GM21515 (cell line): Measurements from ENCODE around the gene METRNL.

Source experiments
- ATAC-seq: cut with Tn5 transposase; IDR thresholded peaks from one replicate; pipeline ENCODE4 v1.9.1; 2021; ENCODE audit not compliant: unreplicated experiment

METRNL gene

GRCh38 chr17:83103943-83104311 lies 24.5 kb downstream of the METRNL start:
- ATAC-seq = no peak

GRCh38 chr17:83104577-83105505 lies 25.4 kb downstream of the METRNL start:
- no peak for ATAC-seq

GRCh38 chr17:83105512-83105911 lies 26.1 kb downstream of the METRNL start:
- ATAC-seq = no peak

- ATAC-seq = no peak
Measured at GRCh38 chr17:83106056-83106588, 26.7 kb downstream of the METRNL start.

GRCh38 chr17:83106913-83107655 lies 27.7 kb downstream of the METRNL start:
- ATAC-seq = no peak

GRCh38 chr17:83107656-83108048 lies 28.2 kb downstream of the METRNL start:
- ATAC-seq = no peak

- no peak for ATAC-seq
Measured at GRCh38 chr17:83108709-83109108, 29.3 kb downstream of the METRNL start.

GRCh38 chr17:83109386-83109785 lies 30.0 kb downstream of the METRNL start:
- ATAC-seq = no peak

- ATAC-seq = no peak
Measured at GRCh38 chr17:83109793-83110645, 30.6 kb downstream of the METRNL start.

GRCh38 chr17:83110735-83111134 lies 31.3 kb downstream of the METRNL start:
- no peak for ATAC-seq

- no peak for ATAC-seq
Measured at GRCh38 chr17:83111516-83112282, 32.3 kb downstream of the METRNL start.

- ATAC-seq = no peak
Measured at GRCh38 chr17:83113381-83113780, 34.0 kb downstream of the METRNL start.

- no peak for ATAC-seq
Measured at GRCh38 chr17:83113792-83114191, 34.4 kb downstream of the METRNL start.

- no peak for ATAC-seq
Measured at GRCh38 chr17:83114706-83115105, 35.3 kb downstream of the METRNL start.

- no peak for ATAC-seq
Measured at GRCh38 chr17:83115202-83115651, 35.8 kb downstream of the METRNL start.

- ATAC-seq = no peak
Measured at GRCh38 chr17:83115832-83116231, 36.4 kb downstream of the METRNL start.

- ATAC-seq = no peak
Measured at GRCh38 chr17:83116311-83116771, 36.9 kb downstream of the METRNL start.

GRCh38 chr17:83116783-83117555 lies 37.6 kb downstream of the METRNL start:
- ATAC-seq = no peak

- ATAC-seq = no peak
Measured at GRCh38 chr17:83117583-83117982, 38.2 kb downstream of the METRNL start.
